Testis (tissue), 2 donors: ENCODE measurements around the gene SKIC2.

Experiments
- POLR2A ChIP-seq: fragments of 450-650 bp; IDR thresholded peaks from one replicate; pipeline ENCODE4 v1.6.1; 2017; ENCODE audit warnings: antibody characterized with exemption, mild to moderate bottlenecking, moderate library complexity
- TF ChIP-seq, protein P1 (sequence below), 3 experiments: fragments of 450-650 bp in 2 of 3; fragments of 200-600 bp in 1 of 3; sonication (generic) in 1 of 3; IDR thresholded peaks; one replicate each; pipeline ENCODE4 v1.5.1; 2016 to 2019; ENCODE audit warnings: antibody characterized with exemption in 3 of 3, mild to moderate bottlenecking in 2 of 3, moderate library complexity in 1 of 3

DNA sequence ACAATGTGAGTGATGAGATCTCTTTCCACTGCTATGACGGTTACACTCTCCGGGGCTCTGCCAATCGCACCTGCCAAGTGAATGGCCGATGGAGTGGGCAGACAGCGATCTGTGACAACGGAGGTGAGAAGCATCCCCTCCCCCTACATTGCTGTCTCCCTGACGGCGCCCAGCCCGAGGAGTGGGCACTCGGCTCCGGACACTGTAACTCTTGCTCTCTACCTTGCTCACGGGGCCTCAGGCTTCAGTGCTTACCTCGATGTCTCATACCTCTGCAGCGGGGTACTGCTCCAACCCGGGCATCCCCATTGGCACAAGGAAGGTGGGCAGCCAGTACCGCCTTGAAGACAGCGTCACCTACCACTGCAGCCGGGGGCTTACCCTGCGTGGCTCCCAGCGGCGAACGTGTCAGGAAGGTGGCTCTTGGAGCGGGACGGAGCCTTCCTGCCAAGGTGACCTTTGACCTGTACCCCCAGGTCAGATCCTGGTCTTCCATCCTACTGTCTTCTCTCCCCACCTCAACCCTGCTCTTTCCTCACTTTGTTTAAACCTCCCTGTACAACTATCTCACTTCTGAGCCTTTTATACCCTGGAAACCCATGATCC is 11.8 kb upstream of the SKIC2 start:
- TF ChIP-seq, protein P1, sequence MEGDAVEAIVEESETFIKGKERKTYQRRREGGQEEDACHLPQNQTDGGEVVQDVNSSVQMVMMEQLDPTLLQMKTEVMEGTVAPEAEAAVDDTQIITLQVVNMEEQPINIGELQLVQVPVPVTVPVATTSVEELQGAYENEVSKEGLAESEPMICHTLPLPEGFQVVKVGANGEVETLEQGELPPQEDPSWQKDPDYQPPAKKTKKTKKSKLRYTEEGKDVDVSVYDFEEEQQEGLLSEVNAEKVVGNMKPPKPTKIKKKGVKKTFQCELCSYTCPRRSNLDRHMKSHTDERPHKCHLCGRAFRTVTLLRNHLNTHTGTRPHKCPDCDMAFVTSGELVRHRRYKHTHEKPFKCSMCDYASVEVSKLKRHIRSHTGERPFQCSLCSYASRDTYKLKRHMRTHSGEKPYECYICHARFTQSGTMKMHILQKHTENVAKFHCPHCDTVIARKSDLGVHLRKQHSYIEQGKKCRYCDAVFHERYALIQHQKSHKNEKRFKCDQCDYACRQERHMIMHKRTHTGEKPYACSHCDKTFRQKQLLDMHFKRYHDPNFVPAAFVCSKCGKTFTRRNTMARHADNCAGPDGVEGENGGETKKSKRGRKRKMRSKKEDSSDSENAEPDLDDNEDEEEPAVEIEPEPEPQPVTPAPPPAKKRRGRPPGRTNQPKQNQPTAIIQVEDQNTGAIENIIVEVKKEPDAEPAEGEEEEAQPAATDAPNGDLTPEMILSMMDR (IDR thresholded peaks at IDR 0.05), result no peak
- TF ChIP-seq POLR2A, result no peak
